Kidney (tissue), 14 donors: ENCODE results near the gene ENPP4. TPM values are rescaled to one million over a fixed set of nuclear protein-coding genes. Genes with fewer than 3 reads are reported as not detected.

Experiments used
- DNase-seq, 5 donors: peaks; one replicate each; pipeline ENCODE4 v3.0.0-alpha.2; 2013 to 2020
- FAIRE-seq: peaks from 2 replicates; lab custom pipeline; 2012; peaks lifted over from hg19 to GRCh38; lab: Jason Lieb, UNC
- H3K27ac ChIP-seq, 2 donors: one replicate each; pipeline ENCODE4 v1.7.0; 2013; ENCODE audit warnings: low read depth in 2 of 2, low read length in 2 of 2, inconsistent platforms in 1 of 2
- H3K27me3 ChIP-seq: one replicate; pipeline ENCODE4 v1.7.1; 2013; ENCODE audit warnings: low read length, inconsistent platforms; ENCODE audit not compliant: control insufficient read depth, insufficient read depth
- H3K36me3 ChIP-seq, 3 donors: one replicate each; pipeline versions ENCODE4 v1.7.0 to v1.7.1; 2013; ENCODE audit warnings: low read length in 3 of 3, control low read depth in 1 of 3, inconsistent platforms in 1 of 3; ENCODE audit not compliant: insufficient read depth in 3 of 3, control insufficient read depth in 2 of 3
- H3K4me1 ChIP-seq, 3 donors: one replicate each; pipeline versions ENCODE4 v1.7.0 to v1.7.1; 2013; ENCODE audit warnings: low read length in 3 of 3, inconsistent platforms in 1 of 3, low read depth in 1 of 3; ENCODE audit not compliant: control insufficient read depth in 2 of 3, insufficient read depth in 2 of 3
- H3K4me3 ChIP-seq, 3 donors: one replicate each; pipeline versions ENCODE4 v1.7.0 to v1.8.1; 2013; ENCODE audit warnings: low read length in 3 of 3, control low read depth in 1 of 3, inconsistent platforms in 1 of 3
- H3K9ac ChIP-seq, 3 donors: one replicate each; pipeline versions ENCODE4 v1.7.0 to v1.7.1; 2013; ENCODE audit warnings: low read length in 3 of 3, control low read depth in 1 of 3, inconsistent platforms in 1 of 3
- H3K9me3 ChIP-seq, 3 donors: one replicate each; pipeline versions ENCODE4 v1.7.0 to v1.7.1; 2013; ENCODE audit warnings: low read length in 3 of 3, control low read depth in 1 of 3, inconsistent platforms in 1 of 3; ENCODE audit not compliant: control insufficient read depth in 2 of 3, insufficient read depth in 1 of 3
- CTCF ChIP-seq: IDR thresholded peaks from 3 replicates; pipeline ENCODE4 v1.5.1; 2012; ENCODE audit warnings: mild to moderate bottlenecking, moderate library complexity, borderline replicate concordance; ENCODE audit not compliant: insufficient read depth; ENCODE audit errors: extremely low read depth
- intact Hi-C: fragments of 100-400 bp; cut with DNase I; formaldehyde crosslinking; loops from one replicate; pipeline ENCODE4 v1.11.1; 2022
- polyA plus RNA-seq: library from polyadenylated mRNA; stranded (reverse); fragments of 350-450 nt; fragmentation: Illumina TruSeq; extraction: RNeasy Lipid Tissue Mini Kit (QIAGEN cat#74804); gene quantifications from one replicate; pipeline ENCODE4 v1.2.3, GENCODE V29; 2014; ENCODE audit warnings: low read depth, low replicate concordance; ENCODE audit not compliant: insufficient read depth
- total RNA-seq: library from RNA; stranded (reverse); fragmentation: NEBNext Ultra II Directional; extraction: Animal tissue kit (Norgen Biotek cat#: 25700); gene quantifications from one replicate; pipeline ENCODE4 v1.2.1, GENCODE V29; 2021
- donor health status: control.
- donor health status: control.
- donor health status: control.
- donor health status: control.
- donor health status: control.
- donor health status: DM: yes; HTN: yes; CAD: no.
- donor health status: Normal renal cell carcinoma (clear cell type).

The ENPP4 gene
- total and polyA plus RNA-seq, 2 donors from 2014 or later = 11.5 to 28.8 TPM

GRCh38 chr6:46103441-46104115 is 26.2 kb upstream of the ENPP4 start:
- Histone ChIP-seq H3K36me3 (no peaks in the 10 kb centered on the region), H3K4me1 (no peaks in the 10 kb centered on the region), H3K4me3 (no peak overlapping the region), H3K27ac (no peak overlapping the region), H3K9me3 (no peaks in the 10 kb centered on the region), H3K27me3 (no peaks in the 10 kb centered on the region), H3K9ac (no peak overlapping the region)
- FAIRE-seq (no peak), DNase-seq (no peak)
- no peak for TF ChIP-seq CTCF
- intact Hi-C loops = no loop called here

GRCh38 chr6:46104209-46104608 is 25.6 kb upstream of the ENPP4 start:
- TF ChIP-seq CTCF = no peak
- Histone ChIP-seq H3K4me3 (no peak overlapping the region), H3K4me1 (no peaks in the 10 kb centered on the region), H3K36me3 (no peaks in the 10 kb centered on the region), H3K9me3 (no peaks in the 10 kb centered on the region), H3K27me3 (no peaks in the 10 kb centered on the region), H3K27ac (no peak overlapping the region), H3K9ac (no peak overlapping the region)
- FAIRE-seq (no peak), DNase-seq (no peak)
- intact Hi-C loops = no loop called here

GRCh38 chr6:46105568-46105967 is 24.2 kb upstream of the ENPP4 start:
- no peak for TF ChIP-seq CTCF
- FAIRE-seq (no peak), DNase-seq (no peak)
- Histone ChIP-seq H3K27ac (no peak overlapping the region), H3K4me3 (no peak overlapping the region), H3K36me3 (no peaks in the 10 kb centered on the region), H3K9ac (no peak overlapping the region), H3K9me3 (no peaks in the 10 kb centered on the region), H3K4me1 (no peaks in the 10 kb centered on the region), H3K27me3 (no peaks in the 10 kb centered on the region)
- intact Hi-C loops = no loop called here

DNA sequence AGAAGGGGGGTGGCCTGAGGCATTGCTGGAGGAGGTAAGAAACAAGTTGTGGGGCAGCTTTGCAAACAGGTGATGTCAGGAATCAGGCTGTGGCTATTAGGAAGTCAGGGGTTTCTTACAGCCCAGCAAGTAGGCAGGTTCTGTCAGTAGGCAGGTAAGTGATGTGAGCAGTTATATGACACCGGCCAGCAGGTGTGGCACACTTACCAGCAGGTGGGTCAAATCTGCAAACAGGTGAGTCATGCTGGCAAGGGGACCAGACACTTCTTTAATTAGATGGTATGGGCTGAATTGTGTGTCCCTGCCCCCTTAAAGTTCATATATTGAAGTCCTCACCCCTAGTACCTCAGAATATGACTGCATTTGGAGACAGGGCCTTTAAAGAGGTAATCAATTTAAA is 16.4 kb upstream of the ENPP4 start:
- no peak for FAIRE-seq
- H3K4me3 ChIP-seq = no peak overlapping the region
- H3K4me1 ChIP-seq = no peaks in the 10 kb centered on the region
- intact Hi-C loops = no loop called here
- H3K9ac ChIP-seq = no peak overlapping the region
- no peaks in the 10 kb centered on the region for H3K27me3 ChIP-seq
- DNase-seq = no peak
- H3K27ac ChIP-seq = no peak overlapping the region
- TF ChIP-seq CTCF = no peak
- H3K36me3 ChIP-seq = no peaks in the 10 kb centered on the region
- H3K9me3 ChIP-seq = no peaks in the 10 kb centered on the region
